LoVo (cell line): Measurements from ENCODE around the gene C22orf31.
"Not testable (repeated sequence)": the region's sequence is repeated elsewhere in the genome, so short reads cannot be mapped to it uniquely, and the experiment has no call there.

Experiments
- DNase-seq: peaks from one replicate; pipeline ENCODE4 v3.0.0-alpha.2; 2016; ENCODE audit warnings: low spot score

The C22orf31 gene

DNA sequence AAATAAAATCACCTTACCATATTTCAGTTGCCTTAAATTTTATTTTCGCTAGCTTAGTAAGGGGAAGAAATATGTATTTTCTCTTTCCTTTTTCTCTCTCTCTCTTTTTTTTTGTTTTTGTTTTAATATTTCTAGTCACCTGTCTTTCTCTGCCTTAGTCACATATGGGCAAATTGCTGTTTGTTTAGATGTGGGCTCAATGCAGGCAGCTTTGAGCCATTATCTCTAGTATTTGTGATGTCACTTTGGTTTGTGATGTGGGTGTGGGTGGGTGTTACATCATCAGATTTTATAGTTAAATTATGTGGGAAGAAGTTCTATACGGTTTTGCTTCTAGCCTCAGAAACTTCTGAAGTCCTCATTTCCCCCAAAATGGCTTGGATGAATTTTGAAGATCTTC, at the start of gene C22orf31:
C22orf31 (minus strand) TSS at position 59 of the 400 bp plus-strand sequence; CDS start at position 20, 39 bp downstream.
- no peak for DNase-seq

DNA sequence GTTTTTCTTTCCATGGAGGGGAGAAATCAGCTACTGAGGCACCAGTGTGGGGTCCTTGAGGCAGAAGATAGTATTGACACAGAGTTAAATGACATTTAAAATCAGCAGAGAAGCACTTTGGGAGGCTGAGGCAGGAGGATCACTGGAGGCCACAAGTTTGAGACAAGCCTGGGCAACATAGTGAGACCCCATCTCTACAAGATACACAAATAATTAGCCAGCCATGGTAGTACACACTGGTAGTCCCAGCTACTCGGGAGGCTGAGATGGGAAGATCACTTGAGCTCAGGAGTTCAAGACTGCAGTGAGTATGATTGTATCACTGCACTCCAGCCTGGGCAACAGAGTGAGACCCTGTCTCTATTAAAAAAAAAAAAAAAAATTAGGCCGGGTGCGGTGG, 49.3 kb upstream of the C22orf31 start:
- no peak for DNase-seq

DNA sequence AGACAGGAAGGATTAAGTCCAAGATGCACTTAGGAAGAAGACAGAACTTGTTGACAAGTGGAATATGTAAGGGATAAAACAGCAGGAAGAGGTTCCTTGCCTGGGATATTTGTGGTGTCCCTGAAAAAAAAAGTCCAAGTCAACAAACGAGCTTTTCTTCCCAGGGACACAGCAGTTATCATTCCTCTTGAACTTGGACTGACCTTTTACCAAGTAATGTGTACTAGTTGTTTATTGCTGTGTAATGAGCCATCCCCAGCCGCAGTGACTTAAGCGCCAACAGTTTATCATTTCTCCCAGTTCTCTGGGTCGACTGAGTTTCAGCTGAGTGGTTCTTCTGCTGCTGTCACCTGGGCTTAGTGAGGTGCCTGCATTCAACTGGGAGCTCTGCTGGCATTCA, 48.2 kb upstream of the C22orf31 start:
- DNase-seq, result no peak

DNA sequence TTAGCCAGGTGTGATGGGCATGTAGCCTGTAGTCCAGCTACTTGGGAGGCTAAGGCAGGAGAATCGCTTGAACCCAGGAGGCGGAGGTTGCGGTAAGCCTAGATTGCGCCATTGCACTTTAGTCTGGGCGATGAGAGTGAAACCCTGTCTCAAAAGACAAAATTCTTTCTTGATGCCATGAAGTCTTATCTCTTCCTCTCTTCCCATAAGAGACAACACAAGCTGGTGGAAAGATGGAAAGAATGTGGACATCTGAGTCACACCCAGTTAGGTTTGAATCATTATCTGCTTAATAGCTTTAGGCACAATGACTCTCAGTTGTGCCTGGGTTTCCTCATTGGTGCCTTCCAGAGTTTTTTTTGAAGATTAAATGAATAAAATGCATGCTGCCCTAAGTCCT, 46.5 kb upstream of the C22orf31 start:
- no peak for DNase-seq

DNA sequence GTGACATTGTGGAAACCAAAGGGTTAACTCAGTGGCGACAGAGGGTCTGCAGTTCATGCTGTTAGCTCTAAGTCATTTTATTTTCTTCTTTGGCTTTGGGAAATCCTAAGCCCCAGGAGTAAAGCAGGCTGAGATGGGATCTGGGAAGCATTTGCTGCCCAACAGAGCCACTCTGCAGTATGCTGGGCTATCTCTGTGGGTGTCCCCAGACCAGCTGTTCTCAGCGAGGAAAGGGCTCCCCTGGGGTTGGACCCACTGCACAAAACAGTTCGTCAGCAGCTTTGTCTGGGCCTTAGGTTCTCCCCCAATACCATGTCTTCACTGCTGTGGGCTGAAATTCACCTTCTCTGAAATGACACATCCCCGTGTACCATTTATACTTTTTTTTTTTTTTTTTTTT, 45.2 kb upstream of the C22orf31 start:
- no peak for DNase-seq

DNA sequence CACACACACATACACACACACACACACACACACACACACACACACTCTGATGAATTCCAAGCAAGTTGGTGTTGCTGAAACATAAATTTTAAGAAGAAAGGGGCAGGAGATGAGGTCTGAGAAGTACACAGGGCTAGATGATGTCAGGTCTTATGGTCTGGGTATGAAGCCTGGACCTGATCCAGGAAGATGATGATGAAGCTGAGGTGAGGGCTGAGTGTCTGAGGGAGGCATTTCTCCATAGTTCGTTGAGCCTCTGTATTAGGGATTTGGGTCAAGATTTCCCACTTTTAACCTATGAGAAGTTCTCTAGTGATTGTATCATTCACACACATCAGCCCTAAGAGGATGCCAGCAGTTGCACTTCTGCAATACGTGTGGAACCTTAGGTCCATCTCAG, 43.8 kb upstream of the C22orf31 start:
- DNase-seq, result no peak

- no peak for DNase-seq
Measured at GRCh38 chr22:29103121-29103520, 41.5 kb upstream of the C22orf31 start.

DNA sequence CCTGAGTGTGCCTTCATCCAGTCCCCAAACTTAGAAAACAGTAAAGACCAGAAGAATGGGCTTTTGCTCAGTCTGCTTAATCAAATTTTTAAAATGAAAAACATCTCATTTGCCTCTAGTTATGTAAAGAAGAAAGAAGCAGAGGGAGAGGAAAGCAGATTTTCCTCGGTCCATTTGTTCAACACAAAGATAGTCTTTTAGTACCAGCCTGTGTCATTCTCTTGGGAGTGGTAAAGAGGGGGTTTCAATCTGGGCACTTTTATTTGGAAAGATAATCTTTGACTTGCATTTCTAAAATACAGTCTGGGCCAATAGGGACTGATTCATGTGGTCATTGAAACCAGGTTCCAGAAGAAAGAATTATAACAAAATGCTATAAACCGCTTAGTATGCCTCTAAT, 40.7 kb upstream of the C22orf31 start:
- DNase-seq, result no peak

- no peak for DNase-seq
Measured at GRCh38 chr22:29098296-29098695, 36.7 kb upstream of the C22orf31 start.

- no peak for DNase-seq
Measured at GRCh38 chr22:29096736-29097669, 35.4 kb upstream of the C22orf31 start.

- DNase-seq, result no peak
Measured at GRCh38 chr22:29095459-29095858, 33.8 kb upstream of the C22orf31 start.

DNA sequence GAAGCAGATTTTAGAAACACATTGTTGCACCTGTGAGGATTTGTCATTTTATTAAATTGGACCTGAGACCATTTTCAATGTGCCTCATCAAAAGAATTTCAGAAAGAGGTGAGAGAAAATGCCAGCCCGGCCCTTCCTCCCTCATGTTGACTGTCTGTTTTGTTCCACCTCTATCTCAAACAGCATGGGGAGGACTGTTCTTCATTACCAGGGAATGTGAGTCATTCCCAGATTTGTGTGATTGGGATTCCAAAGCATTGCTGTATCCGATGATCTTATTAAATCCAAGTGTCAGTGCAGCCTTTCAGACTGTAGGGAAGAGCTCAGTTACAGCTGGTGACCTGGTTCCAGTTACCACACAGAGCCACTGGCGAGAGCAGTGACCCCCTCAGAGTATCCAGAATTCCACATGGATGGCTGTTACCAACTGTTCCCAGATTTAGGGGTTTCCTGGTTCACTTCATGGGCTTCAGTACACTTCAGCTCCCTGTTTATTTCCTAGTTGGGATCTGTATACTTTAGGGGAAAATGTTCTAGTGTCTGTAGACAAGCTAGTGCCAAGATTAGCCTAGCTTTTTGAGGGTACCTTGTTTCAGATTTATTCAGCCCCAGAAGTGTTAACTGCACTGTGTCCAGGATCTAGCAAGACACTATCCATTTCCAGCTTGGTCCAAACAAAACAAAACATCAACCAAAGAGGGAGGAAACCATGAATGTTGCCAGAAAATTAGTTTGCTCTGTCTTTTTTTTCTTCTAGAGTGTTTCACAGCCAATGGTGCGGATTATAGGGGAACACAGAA, 32.1 kb upstream of the C22orf31 start:
- no peak for DNase-seq

GRCh38 chr22:29093030-29093429, 31.4 kb upstream of the C22orf31 start:
- DNase-seq, result no peak

- no peak for DNase-seq
Measured at GRCh38 chr22:29092243-29092642, 30.6 kb upstream of the C22orf31 start.

GRCh38 chr22:29090039-29090438, 28.4 kb upstream of the C22orf31 start:
- DNase-seq, result no peak

GRCh38 chr22:29089507-29089906, 27.9 kb upstream of the C22orf31 start:
- no peak for DNase-seq

- no peak for DNase-seq
Measured at GRCh38 chr22:29088809-29089208, 27.2 kb upstream of the C22orf31 start.

DNA sequence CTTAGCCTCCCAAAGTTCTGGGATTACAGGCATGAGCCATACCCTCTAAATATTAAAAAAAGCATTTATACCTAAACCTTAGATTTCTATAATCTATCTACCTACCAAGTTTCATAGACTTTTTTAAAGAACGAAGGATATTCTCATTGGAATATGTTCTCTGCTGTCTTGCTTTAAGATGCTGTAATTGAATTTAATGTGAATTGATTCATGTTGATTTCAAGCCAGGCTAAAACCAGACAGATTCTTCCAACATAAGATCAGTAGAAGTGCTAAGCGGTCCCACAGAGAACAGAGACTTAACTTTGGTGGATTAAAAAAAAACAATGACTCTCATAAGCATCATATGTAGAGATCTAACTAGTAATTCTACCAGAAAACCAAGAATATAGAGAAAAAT, 25.4 kb upstream of the C22orf31 start:
- DNase-seq, result no peak

DNA sequence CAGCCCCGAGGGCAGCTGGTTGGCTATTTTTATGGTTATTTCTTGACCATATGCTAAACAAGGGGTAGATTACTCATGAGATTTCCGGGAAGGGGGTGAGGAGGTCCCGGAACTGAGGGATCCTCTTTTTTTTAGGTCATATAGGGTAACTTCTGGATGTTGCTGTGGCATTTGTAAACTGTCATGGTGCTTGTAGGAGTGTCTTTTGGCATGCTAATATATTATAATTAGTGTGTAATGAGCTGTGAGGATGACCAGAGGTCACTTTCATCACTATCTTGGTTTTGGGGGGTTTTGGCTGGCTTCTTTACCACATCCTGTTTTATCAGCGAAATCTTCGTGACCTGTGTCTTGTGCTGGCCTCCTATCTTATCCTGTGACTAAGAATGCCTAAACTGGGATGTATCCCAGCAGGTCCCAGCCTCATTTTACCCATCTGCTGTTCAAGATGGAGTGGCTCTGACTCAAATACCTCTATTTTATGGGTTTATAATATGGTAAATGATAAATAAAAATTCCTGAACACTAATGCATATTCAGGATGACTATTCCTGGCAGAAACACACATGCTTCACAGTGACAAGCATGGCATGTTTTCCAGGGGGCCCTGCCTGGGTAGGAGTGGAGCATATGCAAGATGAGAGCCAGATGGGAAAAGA, 22.4 kb upstream of the C22orf31 start:
- DNase-seq, result no peak

DNA sequence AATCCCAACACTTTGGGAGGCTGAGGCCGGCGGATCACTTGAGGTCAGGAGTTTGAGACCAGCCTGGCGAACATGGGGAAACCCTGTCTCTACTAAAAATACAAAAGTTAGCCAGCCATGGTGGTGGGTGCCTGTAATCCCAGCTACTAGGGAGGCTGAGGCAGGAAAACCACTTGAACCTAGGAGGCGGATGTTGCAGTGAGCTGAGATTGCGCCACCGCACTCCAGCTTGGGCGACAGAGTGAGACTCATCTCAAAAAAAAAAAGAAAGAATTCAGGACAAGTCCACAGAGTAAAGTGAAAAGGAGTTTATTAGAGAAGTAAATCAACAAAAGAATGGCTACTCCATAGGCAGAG, 21.9 kb upstream of the C22orf31 start:
- not testable (repeated sequence) for DNase-seq

GRCh38 chr22:29082826-29083545, 21.4 kb upstream of the C22orf31 start:
- no peak for DNase-seq
